CD4-positive, alpha-beta T cell treated with Interleukin-15 for 4 hours (primary cell): ENCODE results near the gene NDUFC2.
"Not testable (repeated sequence)": the region's sequence is repeated elsewhere in the genome, so short reads cannot be mapped to it uniquely, and the experiment has no call there.

Experiments used
- DNase-seq: peaks from one replicate; pipeline ENCODE4 v3.0.0-alpha.2; 2020; ENCODE audit warnings: low spot score

The NDUFC2 gene

DNA sequence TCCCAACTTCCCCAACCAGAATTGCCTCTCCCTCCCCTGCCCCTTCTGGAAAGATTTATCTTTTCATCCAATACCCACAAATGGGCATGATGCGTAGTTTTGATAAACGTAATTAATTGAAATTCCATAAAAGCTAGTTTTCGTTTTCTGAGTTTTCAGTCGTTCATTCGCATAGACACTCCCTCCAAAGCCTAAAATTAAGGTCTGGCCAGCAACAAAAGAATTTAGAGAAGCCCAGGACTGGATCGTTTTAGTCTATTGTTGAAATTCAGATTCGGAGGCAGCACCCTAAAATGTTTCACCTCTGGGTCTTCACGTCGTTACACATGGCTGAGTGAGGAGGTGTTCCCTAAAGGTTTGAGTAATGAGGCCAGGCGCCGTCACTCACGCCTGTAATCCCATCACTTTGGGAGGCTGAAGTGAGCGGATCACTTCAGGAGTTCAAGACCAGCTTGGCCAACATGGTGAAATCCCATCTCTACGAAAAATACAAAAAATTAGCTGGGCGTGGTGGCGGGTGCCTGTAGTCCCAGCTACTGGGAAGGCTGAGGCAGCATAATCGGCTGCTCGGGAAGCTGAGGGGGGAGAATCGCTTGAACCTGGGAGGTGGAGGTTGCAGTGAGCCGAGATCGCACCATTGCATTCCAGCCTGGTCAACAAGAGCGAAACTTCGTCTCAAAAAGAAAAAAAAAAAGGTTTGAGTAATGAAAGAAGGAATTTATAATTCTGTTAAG, 589 bp upstream of the NDUFC2 start:
- DNase-seq: no peak

DNA sequence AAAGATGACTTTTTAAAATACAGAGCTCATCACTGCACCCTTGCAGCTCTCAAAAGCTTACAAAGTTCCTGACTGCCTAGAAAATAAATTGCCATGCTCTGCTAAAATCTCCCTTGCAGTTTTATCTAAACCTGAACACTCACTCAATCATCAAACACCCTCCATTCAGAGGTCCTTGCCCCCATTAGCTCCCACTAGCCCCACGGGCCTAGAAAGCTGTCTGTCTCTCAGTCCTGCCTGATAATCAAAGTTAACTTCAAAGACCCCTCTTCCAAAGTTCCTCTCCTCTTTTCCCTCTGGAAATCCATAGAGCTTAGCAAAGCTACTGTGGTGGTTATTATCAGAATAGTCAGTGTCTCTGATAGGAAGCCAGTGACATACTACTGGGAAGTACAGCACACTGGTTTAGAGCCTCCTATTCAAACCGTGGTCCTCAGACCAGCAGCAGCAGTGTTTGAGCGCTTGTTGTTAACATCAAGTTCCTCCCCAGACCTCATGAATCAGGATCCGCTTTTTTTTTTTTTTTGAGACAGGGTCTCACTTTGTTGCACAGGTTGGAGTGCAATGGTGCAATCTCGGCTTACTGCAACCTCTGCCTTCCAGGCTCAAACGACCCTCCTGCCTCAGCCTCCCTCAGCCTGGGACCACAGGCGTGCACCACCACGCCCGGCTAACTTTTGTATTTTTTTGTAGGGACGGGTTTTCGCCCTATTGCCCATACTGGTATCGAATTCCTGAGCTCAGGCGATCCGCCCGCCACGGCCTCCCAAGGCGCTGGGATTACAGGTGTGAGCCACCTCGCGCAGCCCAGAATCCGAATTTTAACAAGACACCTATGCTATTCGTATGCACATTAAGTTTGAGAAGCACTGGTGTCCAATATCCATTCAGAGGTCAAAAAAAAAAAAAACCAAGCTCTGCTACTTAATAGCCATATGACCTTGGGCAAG, 1.2 kb downstream of the NDUFC2 start:
- DNase-seq: no peak

DNA sequence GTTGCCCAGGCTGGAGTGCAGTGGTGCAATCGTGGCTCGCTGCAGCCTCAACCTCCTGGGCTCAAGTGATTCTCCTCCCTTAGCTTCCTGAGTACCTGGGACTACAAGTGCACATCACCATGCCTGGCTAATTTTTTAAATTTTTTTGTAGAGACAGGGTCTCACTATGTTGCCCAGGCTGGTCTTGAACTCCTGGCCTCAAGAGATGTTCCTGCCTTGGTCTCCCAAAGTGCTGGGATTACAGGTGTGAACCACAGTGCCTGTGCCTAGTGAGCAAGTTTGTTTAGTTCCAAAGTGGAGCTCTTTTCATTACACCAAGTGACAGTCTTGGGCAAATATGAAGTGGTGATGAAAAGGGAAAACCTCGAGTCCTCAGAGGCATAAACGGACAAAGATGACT, 2.1 kb downstream of the NDUFC2 start:
- not testable (repeated sequence) for DNase-seq

DNA sequence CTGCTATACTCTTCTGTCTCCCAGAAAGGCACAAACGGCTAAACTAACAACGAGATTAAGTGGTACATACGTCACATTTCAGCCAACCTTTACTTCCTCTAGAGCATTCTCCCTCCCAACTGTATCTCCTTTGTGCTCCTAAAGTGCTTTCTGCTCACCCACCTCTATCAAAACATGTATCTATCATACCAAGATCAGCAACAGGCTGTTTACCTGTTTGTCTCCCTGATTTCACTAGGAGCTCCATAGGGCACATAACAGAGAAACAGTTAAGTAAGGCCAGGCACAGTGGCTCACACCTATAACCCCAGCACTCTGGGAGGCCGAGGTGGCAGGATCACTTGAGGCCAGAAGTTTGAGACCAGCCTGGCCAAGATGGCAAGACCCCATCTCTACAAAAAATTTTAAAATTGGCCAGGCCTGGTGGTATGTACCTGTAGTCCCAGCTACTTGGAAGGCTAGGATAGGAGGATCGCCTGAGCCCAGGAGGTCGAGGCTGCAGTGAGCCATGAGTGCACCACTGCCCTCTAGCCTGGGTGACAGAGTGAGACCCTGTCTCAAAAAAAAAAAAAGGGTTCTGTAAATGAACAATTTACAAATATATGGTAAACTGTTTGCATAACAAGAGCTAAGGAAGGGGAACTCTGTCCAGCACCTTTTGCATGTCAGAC, 2.8 kb downstream of the NDUFC2 start:
- DNase-seq: no peak

DNA sequence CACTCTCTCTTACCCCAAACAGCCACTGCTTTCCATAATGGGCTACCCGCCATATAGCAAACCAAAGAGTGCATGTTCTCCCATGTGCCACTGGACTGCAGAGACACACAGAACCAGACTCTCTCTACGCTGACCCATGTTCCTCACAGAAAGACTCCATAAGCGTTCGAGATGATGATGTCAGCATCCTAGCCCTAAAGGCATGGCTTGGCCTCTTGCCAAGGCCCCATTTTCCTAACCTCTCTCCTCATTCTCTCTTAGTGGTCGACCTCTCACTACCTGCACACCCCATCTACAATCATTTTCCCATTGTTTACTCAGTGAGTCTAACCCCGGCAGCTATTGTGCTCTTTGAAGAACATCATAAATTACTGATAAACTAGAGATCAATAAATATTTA, 4.9 kb downstream of the NDUFC2 start:
- DNase-seq: no peak

DNA sequence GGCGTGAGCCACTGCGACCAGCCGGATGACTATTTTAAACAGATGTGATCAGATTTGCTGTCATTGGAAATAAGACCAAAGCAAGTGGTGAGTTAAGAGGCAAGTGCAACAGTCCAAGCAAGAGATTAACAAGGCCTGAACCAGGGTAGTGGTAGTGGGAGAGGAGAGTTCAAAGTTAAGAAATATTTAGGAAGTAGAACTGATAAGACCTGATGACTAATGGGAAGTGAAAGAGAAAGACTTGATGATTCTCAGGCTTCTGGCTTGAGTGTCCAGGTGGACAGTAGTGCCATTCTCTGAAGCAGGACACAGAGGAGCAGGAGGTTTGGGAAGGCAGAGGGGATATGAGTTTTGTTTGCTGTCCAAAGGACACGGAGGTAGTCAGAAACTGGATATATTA, 7.2 kb downstream of the NDUFC2 start:
- DNase-seq: no peak

DNA sequence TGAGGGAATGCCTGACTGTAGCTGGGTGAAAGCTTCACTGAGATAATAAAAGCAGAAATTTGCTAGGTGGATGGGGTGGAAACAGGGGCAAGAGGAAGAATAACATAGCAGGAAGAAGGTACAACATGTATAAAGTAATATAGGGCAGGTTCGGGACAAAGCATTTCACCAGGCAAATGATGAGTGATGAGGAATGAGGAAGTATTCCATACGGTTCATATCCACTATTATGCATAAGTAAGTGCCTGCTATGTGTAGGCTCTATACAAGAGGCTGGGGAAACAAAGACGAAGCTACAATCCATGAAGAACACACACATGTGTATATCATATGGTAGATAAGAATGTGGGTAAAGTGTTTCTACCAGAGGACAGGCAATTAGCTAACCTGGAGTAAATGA, 7.9 kb downstream of the NDUFC2 start:
- DNase-seq: no peak

DNA sequence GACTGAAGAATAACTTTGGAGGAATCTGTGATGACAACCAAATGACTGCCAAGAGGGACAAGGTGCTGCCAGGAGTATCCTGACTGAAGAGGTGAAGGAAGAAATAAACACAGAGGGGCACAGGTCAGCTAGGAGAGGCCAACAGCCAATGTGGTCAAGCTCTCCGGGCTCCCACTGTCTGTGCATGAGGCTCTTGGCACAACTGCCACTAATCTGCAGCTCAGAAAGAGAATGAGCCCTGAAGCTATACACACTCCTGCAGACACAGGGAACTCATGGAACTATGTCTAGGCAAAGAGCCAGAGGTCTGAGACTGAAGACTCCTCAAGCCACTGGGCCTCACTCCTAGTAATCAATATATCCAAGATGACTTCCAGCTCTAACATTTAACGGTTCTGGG, 9.0 kb downstream of the NDUFC2 start:
- no peak for DNase-seq

DNA sequence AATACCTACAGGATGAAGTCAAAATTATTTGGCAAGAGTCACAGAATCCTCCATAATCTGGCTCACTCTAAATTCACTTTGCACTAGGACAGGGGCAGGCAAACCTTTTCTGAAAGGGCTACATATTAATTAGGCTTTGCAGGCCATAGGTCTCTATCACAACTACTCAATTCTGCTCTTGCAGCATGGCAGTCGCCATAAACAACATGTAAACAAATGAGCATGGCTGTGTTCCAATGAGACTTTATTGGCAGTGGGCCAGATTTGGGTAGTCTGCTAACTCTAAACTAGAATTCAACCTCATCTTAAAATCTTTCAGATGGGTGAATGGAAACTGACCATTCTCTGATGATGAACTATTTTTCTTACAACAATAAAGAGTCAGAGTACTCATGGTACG, 10.2 kb downstream of the NDUFC2 start:
- no peak for DNase-seq

DNA sequence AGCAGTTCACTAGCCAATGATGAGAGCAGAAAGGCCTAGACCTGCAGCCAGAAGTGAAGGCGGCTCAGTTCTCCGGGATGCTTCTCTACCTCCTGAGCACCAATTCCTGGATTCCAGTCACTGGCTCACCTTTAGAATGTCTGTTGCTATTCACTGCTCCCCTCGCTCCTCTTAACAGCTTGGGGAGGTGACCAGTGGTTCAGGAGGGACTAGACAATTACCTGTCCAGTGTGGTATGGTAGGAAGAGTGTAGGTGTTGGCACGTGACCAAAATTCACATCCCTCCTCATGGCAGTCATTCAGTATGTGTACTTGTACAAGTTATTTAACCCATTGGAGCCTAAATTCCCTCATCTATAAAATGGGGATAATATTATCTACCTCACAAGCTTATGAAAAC, 12.0 kb downstream of the NDUFC2 start:
- DNase-seq: no peak

DNA sequence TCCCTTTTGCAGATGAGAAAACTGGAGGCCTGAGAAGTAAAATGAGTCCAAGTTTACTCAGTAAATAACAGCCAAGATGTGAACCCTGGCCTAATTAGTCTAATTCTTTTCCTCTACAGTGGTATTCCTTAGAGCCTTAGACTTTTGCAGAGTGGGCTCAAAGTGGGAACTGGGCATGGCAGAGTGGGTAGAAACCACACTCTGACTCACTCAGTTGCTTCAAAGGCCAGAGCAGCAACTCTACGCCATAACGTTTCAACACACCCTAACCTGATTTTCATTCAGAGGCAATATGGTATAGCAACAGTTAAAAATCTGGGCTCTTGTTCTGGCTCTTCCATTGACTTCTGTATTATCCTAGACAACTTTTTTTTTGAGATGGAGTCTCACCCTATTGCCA, 13.2 kb downstream of the NDUFC2 start:
- DNase-seq: no peak

DNA sequence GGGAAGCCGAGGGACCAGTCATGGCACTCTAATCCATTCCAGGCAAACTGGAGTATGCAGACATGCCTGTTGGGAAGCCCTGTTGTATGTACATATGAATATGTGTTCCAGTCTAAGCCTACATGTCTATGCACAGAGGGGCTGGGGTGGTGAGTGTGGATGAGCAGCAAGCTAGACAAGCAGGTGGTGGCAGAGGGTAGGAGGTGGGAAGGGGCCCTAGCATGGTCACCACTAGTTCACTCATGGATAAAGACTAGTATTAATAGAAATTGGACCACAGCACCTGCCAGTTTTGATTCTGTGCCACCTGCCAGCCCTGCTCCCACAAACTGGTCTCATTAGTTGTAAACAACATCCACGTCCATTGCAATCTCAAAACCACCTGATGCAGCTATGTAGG, 14.5 kb downstream of the NDUFC2 start:
- DNase-seq: no peak

DNA sequence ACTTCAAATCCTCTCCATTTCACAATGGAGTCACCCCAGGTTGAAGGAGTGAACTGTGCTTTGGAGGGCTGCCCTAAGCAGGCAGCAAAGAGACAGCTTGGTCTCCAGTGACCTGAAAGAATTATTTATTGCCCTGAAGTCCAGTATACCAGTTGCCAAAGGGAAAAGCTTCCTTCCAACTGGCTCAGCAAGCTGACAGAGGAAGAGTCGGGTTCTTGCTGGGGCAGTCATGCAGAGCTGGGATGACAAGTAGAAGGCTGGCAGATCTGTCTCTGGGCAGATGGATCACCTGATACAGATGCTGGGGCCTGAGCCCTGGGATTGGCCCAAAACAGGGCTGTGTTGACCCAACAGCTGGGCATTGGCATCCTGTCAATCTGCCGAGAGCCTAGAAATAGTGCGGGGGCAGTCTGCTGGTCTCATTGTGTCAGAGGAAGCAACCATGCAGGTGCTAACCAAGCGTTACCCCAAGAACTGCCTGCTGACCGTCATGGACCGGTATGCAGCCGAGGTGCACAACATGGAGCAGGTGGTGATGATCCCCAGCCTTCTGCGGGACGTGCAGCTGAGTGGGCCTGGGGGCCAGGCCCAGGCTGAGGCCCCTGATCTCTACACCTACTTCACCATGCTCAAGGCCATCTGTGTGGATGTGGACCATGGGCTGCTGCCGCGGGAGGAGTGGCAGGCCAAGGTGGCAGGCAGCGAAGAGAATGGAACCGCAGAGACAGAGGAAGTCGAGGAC, 16.1 kb downstream of the NDUFC2 start, which contains the start of gene THRSP:
Gene THRSP, plus strand, starts transcription at position 422 of the 742 bp plus-strand sequence. Its CDS starts 21 bp downstream, at position 443.
- no peak for DNase-seq

DNA sequence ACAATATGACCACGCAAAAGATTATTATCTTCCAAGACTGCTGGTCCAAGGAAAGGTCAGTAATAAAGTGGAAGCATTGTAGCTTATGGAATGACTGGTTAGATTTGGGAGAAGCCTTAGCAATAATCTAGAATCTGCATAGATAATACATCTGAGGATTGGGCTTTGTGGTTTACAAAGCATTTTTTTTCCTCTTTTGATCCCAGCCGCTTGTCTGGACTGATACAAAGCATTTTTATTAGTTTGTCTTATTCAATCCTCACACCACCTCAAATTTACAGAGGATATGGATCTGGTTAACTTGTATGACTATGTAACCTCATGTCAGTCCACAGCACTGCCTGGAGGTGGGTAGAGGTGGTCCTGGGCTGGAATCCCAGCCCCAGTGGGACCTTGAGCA, 17.0 kb downstream of the NDUFC2 start:
- DNase-seq: no peak

DNA sequence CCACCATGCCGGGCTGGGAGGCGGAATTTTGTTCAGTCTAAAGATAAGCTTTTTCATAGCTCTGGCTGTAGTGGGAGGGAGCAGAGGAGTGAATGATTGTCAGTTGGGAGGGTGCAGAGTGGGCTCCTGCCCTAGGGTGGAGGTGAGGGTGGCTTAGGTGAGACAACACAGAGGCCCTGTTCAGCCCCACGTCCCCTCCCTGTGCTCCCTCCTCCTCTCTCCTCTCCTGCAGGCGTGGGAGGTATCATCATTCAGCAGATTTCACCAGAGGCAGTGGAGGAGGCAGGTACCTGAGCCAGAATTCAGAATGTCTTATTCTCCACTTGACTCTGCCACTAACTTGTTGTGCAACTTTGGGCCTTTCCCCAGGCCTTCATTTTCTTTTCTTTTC, 17.7 kb downstream of the NDUFC2 start:
- DNase-seq: no peak

DNA sequence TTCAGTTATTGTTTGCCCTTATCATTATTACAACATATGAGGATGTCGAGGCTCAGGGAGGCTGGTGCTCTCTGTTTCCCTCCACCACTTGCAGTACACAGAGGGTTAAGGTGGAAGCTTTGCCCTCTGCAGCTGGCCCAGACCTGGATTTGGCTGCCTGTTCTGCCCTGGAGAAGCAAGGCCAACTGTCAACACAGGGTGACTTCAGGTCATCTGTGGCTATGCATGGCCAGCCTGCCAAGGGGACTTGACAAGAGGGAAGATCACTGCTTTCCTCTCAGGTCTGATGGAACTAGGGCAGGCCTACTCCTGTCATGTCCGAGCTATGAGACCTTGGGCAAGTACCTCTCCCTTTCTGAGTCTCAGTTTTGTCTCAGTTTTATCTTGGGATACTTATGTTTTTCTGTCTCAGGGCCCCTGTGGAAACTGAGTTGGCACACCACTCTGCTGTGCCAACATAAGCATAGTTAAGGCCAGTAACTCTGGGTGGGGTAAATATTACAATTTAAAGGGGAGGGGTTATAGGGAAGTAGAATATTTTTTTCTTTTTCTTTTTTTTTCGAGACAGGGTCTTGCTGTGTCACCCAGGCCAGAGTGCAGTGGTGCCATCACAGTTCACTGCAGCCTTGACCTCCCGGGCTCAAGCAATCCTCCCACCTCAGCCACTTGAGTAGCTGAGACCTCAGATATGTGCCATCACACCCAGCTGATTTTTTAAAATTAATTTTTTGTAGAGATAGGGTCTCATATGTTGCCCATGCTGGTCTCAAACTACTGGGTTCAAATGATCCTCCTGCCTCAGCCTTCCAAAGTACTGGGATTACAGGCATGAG, 18.4 kb downstream of the NDUFC2 start:
- no peak for DNase-seq

DNA sequence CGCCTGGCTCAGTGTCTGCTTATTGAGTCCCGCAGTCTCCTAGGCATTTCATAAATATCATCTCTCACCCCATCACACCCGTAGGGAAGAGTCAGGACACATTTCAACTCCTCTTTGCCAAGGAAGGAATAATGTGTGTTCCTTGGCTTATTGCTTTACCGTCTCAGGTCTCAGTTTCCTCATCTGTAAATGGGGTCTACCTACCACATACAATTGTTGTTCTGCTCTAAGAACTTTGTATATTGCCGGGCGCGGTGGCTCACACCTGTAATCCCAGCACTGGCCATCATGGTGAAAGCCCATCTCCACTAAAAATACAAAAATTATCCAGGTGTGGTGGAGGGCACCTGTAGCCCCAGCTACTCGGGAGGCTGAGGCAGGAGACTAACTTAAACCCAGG, 19.1 kb downstream of the NDUFC2 start:
- DNase-seq: no peak

DNA sequence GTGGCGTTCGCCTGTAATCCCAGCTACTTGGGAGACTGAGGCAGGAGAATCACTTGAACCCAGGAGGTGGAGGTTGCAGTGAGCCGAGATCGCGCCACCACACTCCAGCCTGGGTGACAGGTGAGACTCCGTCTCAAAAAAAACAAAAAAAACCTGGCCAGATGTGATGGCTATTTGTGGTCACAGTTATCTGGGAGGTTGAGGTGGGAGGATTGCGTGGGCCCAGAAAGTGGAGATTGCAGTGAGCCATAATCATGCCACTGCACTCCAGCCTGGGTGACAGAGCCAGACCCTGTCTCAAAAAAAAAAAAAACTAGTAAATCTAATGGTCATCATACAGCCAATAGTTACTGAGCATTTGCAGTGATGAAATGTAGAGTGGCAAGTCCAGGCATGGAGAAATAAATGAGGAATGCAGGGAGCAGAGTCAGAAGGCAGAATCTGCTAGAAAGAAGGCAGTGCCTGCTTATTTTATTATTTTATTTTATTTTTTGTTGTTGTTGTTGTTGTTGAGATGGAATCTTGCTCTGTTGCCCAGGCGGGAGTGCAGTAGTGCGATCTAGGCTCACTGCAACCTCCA, 19.8 kb downstream of the NDUFC2 start:
- DNase-seq: not testable (repeated sequence)

DNA sequence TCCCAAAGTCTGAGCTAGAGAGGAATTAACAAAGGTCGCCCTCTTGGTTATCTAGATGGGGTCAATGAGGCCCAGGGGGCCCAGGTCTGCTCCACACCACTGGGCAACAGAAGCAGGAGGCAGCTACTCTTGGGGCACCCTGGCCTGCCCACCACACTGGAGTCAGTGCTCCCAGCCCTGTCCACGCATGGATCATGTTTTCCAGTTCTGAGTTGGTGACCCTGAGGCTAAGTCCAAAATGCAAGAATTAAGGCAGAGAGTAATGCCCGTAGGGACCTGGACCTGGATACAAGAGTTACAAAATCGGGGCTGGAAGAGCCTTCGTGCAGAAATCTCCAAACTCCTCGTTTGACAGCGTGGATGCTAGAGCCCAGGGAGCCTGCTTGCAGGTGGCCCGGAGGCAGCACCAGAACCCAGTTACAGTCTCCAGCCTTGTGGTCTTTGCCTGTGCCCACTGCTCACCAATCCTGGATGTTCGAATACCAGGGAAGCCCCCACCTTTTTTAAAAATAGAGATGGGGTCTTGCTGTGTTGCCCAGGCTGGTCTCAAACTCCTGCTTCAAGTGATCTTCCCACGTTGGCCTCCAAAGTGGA, 22.1 kb downstream of the NDUFC2 start:
- DNase-seq: no peak

DNA sequence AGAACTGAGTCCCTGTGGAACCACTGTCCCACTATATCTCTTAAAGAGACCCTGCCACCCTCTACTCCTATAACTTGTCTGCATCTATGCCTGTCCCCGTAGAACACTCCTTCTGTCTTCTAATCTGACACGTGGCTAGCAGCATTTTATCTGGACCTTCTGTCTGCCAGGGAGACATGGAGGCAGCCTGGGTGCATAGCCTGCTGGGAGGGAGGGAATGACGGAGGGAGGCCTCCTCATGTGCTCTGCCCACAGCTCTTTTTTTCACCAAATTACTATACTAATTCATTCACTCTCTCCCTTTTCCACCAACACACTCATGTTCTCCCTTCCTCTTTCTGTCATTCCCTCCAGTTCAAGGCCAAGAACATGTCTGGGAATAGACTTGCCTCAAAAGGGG, 23.6 kb downstream of the NDUFC2 start:
- no peak for DNase-seq
